Astrocyte (in vitro differentiated cells and primary cell): Measurements from ENCODE around the gene CRYBG3. TPM values are rescaled to one million over a fixed set of nuclear protein-coding genes. Genes with fewer than 3 reads are reported as not detected.

Experiments
- DNase-seq: peaks from one replicate; pipeline ENCODE4 v3.0.0-alpha.2; 2010; ENCODE audit warnings: low read depth
- FAIRE-seq: peaks from 2 replicates; lab custom pipeline; 2011; peaks lifted over from hg19 to GRCh38; lab: Jason Lieb, UNC
- H2AFZ ChIP-seq: 2 replicates; pipeline ENCODE4 v1.6.0; 2012; ENCODE audit warnings: low read depth, low read length, inconsistent platforms
- H3K27ac ChIP-seq: 2 replicates; pipeline ENCODE4 v1.5.1; 2011; ENCODE audit warnings: low read depth, low read length, inconsistent platforms
- H3K27me3 ChIP-seq: 2 replicates; pipeline ENCODE4 v1.6.0; 2011; ENCODE audit warnings: low read length, inconsistent platforms; ENCODE audit not compliant: insufficient read depth
- H3K36me3 ChIP-seq: 2 replicates; pipeline ENCODE4 v1.5.1; 2011; ENCODE audit warnings: low read length, inconsistent platforms; ENCODE audit not compliant: insufficient read depth
- H3K4me1 ChIP-seq: 2 replicates; pipeline ENCODE4 v1.5.1; 2011; ENCODE audit warnings: low read length, inconsistent platforms; ENCODE audit not compliant: insufficient read depth
- H3K4me2 ChIP-seq: 2 replicates; pipeline ENCODE4 v1.6.0; 2012; ENCODE audit warnings: low read length, inconsistent platforms
- H3K4me3 ChIP-seq: 2 replicates; pipeline ENCODE4 v1.5.1; 2011; ENCODE audit warnings: low read depth, mild to moderate bottlenecking, low read length, inconsistent platforms; ENCODE audit not compliant: insufficient read depth
- H3K79me2 ChIP-seq: 2 replicates; pipeline ENCODE4 v1.6.0; 2012; ENCODE audit warnings: mild to moderate bottlenecking, low read length, inconsistent platforms; ENCODE audit not compliant: insufficient read depth
- H3K9ac ChIP-seq: 2 replicates; pipeline ENCODE4 v1.6.0; 2012; ENCODE audit warnings: mild to moderate bottlenecking, low read length, inconsistent platforms
- H3K9me3 ChIP-seq: 2 replicates; pipeline ENCODE4 v1.5.1; 2012; ENCODE audit warnings: low read depth, mild to moderate bottlenecking, low read length, inconsistent platforms; ENCODE audit not compliant: insufficient read depth
- H4K20me1 ChIP-seq: 2 replicates; pipeline ENCODE4 v1.6.0; 2012; ENCODE audit warnings: low read length, inconsistent platforms; ENCODE audit not compliant: insufficient read depth
- H3K27ac Mint-ChIP-seq: one replicate; pipeline ENCODE4 v1.8.0; 2021; ENCODE audit warnings: mild to moderate bottlenecking, mixed read lengths; ENCODE audit not compliant: unreplicated experiment
- H3K27me3 Mint-ChIP-seq: one replicate; pipeline ENCODE4 v1.8.0; 2021; ENCODE audit warnings: low read depth, mixed read lengths; ENCODE audit not compliant: unreplicated experiment
- H3K36me3 Mint-ChIP-seq: one replicate; pipeline ENCODE4 v1.8.0; 2021; ENCODE audit warnings: low read depth, mixed read lengths; ENCODE audit not compliant: unreplicated experiment
- H3K4me1 Mint-ChIP-seq: one replicate; pipeline ENCODE4 v1.8.0; 2021; ENCODE audit warnings: low read depth, mixed read lengths; ENCODE audit not compliant: unreplicated experiment
- H3K4me3 Mint-ChIP-seq: one replicate; pipeline ENCODE4 v1.8.0; 2021; ENCODE audit warnings: mild to moderate bottlenecking, moderate library complexity, mixed read lengths; ENCODE audit not compliant: unreplicated experiment
- H3K9me3 Mint-ChIP-seq: one replicate; pipeline ENCODE4 v1.8.0; 2021; ENCODE audit warnings: mild to moderate bottlenecking, mixed read lengths; ENCODE audit not compliant: unreplicated experiment
- EZH2 ChIP-seq: IDR thresholded peaks from 2 replicates; pipeline ENCODE4 v1.6.1; 2012; ENCODE audit warnings: mild to moderate bottlenecking, low read length, inconsistent platforms; ENCODE audit not compliant: insufficient read depth
- total RNA-seq: library from RNA; stranded (reverse); gene quantifications from 2 replicates; pipeline ENCODE4 v1.2.1, GENCODE V29; 2021
- TF ChIP-seq, protein P1 (sequence below): IDR thresholded peaks from 2 replicates; pipeline ENCODE4 v1.5.1; 2011; ENCODE audit warnings: low read depth, mild to moderate bottlenecking, inconsistent platforms, low read length, moderate library complexity; ENCODE audit not compliant: insufficient read depth

Gene CRYBG3
- total RNA-seq, 1 donor from 2014 or later, result 13.0 TPM

DNA sequence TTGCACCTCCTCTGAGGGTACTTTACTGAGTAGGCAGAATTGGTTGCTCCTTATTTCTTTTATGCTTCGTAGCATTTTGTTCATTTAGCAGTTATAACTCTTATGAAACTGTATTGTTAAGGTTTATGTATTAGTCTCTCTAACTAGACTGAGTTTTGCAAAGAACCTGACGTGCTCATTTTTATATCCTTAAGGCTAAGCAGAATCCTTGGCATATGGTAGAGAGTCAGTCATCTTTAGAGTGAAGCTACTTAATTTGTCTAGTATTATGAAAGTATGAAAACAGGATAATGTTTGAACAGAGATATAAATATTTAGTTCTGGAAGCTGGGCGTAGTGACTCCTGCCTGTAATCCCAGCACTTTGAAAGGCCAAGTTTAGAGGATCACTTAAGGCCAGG, 20.1 kb downstream of the CRYBG3 start:
- TF ChIP-seq, protein P1, sequence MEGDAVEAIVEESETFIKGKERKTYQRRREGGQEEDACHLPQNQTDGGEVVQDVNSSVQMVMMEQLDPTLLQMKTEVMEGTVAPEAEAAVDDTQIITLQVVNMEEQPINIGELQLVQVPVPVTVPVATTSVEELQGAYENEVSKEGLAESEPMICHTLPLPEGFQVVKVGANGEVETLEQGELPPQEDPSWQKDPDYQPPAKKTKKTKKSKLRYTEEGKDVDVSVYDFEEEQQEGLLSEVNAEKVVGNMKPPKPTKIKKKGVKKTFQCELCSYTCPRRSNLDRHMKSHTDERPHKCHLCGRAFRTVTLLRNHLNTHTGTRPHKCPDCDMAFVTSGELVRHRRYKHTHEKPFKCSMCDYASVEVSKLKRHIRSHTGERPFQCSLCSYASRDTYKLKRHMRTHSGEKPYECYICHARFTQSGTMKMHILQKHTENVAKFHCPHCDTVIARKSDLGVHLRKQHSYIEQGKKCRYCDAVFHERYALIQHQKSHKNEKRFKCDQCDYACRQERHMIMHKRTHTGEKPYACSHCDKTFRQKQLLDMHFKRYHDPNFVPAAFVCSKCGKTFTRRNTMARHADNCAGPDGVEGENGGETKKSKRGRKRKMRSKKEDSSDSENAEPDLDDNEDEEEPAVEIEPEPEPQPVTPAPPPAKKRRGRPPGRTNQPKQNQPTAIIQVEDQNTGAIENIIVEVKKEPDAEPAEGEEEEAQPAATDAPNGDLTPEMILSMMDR, result no peak
- no peak for TF ChIP-seq EZH2
- FAIRE-seq (no peak), DNase-seq (no peak)
- no peak overlapping the region for H2AFZ ChIP-seq
- peaks cover 8% of the 10 kb centered on the region for H4K20me1 ChIP-seq
- H3K4me1 Mint-ChIP-seq, result no peaks in the 10 kb centered on the region
- H3K4me3 Mint-ChIP-seq, result no peak overlapping the region
- H3K4me2 ChIP-seq, result no peak overlapping the region
- no peak overlapping the region for H3K27ac ChIP-seq
- H3K9me3 ChIP-seq, result no peaks in the 10 kb centered on the region
- no peaks in the 10 kb centered on the region for H3K27me3 ChIP-seq
- H3K36me3 ChIP-seq, result no peaks in the 10 kb centered on the region
- no peaks in the 10 kb centered on the region for H3K4me1 ChIP-seq
- H3K36me3 Mint-ChIP-seq, result peaks cover 3% of the 10 kb centered on the region
- H3K27ac Mint-ChIP-seq, result no peak overlapping the region
- no peaks in the 10 kb centered on the region for H3K9me3 Mint-ChIP-seq
- no peak overlapping the region for H3K9ac ChIP-seq
- H3K4me3 ChIP-seq, result no peak overlapping the region
- peaks cover 25% of the 10 kb centered on the region for H3K79me2 ChIP-seq
- no peaks in the 10 kb centered on the region for H3K27me3 Mint-ChIP-seq

DNA sequence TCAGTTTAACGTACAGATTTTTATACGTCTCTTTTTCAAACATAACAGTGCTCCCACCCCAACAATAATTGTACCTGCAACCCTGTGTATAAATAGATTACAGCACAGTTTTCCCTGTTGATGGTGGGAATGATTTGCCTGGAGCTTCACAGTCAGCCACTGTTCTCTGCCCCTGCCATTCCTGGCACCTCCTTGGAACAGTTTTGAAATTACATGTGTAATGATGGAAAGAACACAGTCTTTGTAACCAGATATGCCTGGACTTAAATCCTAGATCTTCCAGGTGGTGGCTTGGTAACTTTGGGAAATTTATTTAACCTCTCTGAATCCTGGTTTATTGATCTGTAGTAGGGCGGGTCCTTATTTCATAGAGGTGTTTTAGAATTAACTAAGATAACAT, 27.0 kb downstream of the CRYBG3 start:
- H3K27me3 ChIP-seq, result no peaks in the 10 kb centered on the region
- H4K20me1 ChIP-seq, result peaks cover 8% of the 10 kb centered on the region
- no peak for TF ChIP-seq EZH2
- TF ChIP-seq, protein P1, result no peak
- H3K79me2 ChIP-seq, result peaks cover 4% of the 10 kb centered on the region
- no peak overlapping the region for H3K27ac ChIP-seq
- H3K9me3 ChIP-seq, result no peaks in the 10 kb centered on the region
- no peak overlapping the region for H3K4me2 ChIP-seq
- H3K9ac ChIP-seq, result no peak overlapping the region
- no peaks in the 10 kb centered on the region for H3K4me1 Mint-ChIP-seq
- H3K4me1 ChIP-seq, result no peaks in the 10 kb centered on the region
- no peak for DNase-seq
- H3K27ac Mint-ChIP-seq, result no peak overlapping the region
- H3K36me3 ChIP-seq, result no peaks in the 10 kb centered on the region
- no peaks in the 10 kb centered on the region for H3K27me3 Mint-ChIP-seq
- H2AFZ ChIP-seq, result no peak overlapping the region
- H3K9me3 Mint-ChIP-seq, result no peaks in the 10 kb centered on the region
- no peak overlapping the region for H3K4me3 ChIP-seq
- H3K4me3 Mint-ChIP-seq, result no peak overlapping the region
- H3K36me3 Mint-ChIP-seq, result peaks cover 5% of the 10 kb centered on the region
- FAIRE-seq, result no peak

DNA sequence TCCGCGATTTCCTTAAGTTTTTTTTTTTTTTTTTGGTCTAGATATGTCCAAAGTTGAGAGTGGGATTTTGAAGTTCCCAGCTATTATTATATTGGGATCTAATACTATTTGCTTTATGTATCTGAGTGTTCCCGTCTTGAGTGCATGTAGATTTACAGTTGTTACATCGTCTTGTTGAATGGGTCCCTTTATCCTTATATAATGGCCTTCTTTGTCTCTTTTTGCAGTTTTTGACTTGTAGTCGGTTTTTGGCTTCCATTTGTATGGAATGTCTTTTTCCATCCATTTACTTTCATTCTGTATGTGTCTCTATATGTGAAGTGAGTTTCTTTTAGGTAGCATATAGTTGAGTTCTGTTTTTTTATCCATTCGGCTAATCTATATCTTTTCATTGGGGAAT, 35.6 kb downstream of the CRYBG3 start:
- H3K9me3 ChIP-seq, result no peaks in the 10 kb centered on the region
- H2AFZ ChIP-seq, result no peak overlapping the region
- H3K27me3 Mint-ChIP-seq, result no peaks in the 10 kb centered on the region
- H4K20me1 ChIP-seq, result peaks cover 12% of the 10 kb centered on the region
- H3K4me2 ChIP-seq, result no peak overlapping the region
- no peaks in the 10 kb centered on the region for H3K36me3 Mint-ChIP-seq
- H3K79me2 ChIP-seq, result peaks cover 34% of the 10 kb centered on the region
- no peaks in the 10 kb centered on the region for H3K4me1 Mint-ChIP-seq
- no peaks in the 10 kb centered on the region for H3K9me3 Mint-ChIP-seq
- H3K9ac ChIP-seq, result no peak overlapping the region
- H3K4me1 ChIP-seq, result no peaks in the 10 kb centered on the region
- H3K4me3 ChIP-seq, result no peak overlapping the region
- no peak overlapping the region for H3K27ac ChIP-seq
- H3K27me3 ChIP-seq, result no peaks in the 10 kb centered on the region
- TF ChIP-seq, protein P1, result no peak
- TF ChIP-seq EZH2, result no peak
- H3K36me3 ChIP-seq, result no peaks in the 10 kb centered on the region
- H3K4me3 Mint-ChIP-seq, result no peak overlapping the region
- DNase-seq, result no peak
- H3K27ac Mint-ChIP-seq, result no peak overlapping the region
- no peak for FAIRE-seq
